Measurements from ENCODE around the gene FAM200C.

- TF ChIP-seq CTCF (IDR thresholded peaks at IDR 0.05): no peak
- TF ChIP-seq POLR2A (IDR thresholded peaks at IDR 0.05): no peak
These were observed 32.0 kb downstream of the FAM200C start for GRCh38 chr5:160367885-160368284.

All from vagina (tissue), 2 donors.